ENCODE measurements around the gene DCDC2C. TPM values are rescaled to one million over a fixed set of nuclear protein-coding genes. Genes with fewer than 3 reads are reported as not detected.

The DCDC2C gene
- total and polyA plus RNA-seq, 2 experiments from 2014 or later = not detected

- Histone ChIP-seq H2AFZ (no peak overlapping the region), H4K20me1 (ENCODE audit: insufficient read depth, poor library complexity, severe bottlenecking) (no peaks in the 10 kb centered on the region), H3K36me3 (replicated peaks; ENCODE audit: insufficient read depth, low read depth) (no peaks in the 10 kb centered on the region), H3K79me2 (no peaks in the 10 kb centered on the region), H3K27me3 (no peaks in the 10 kb centered on the region), H3K4me3 (no peak overlapping the region), H3K4me1 (ENCODE audit: insufficient read depth) (no peaks in the 10 kb centered on the region), H3K27ac (no peak overlapping the region), H3K9me3 (ENCODE audit: low read depth) (no peaks in the 10 kb centered on the region), H3K4me2 (no peak overlapping the region), H3K9me2 (replicated peaks; ENCODE audit: insufficient read depth) (no peaks in the 10 kb centered on the region)
- 91% methylated on average over 6 of the region's 6 CpGs for WGBS (ENCODE audit: low lambda C conversion rate, missing lambda C conversion rate)
- no peak for TF ChIP-seq EZH2phosphoT487 (IDR thresholded peaks at IDR 0.05; ENCODE audit: low read depth, severe bottlenecking, unreplicated experiment)
- DNase-seq (ENCODE audit: low spot score) = no peak
Measured at GRCh38 chr2:3682811-3683210, 20.6 kb upstream of the DCDC2C start.

DNA sequence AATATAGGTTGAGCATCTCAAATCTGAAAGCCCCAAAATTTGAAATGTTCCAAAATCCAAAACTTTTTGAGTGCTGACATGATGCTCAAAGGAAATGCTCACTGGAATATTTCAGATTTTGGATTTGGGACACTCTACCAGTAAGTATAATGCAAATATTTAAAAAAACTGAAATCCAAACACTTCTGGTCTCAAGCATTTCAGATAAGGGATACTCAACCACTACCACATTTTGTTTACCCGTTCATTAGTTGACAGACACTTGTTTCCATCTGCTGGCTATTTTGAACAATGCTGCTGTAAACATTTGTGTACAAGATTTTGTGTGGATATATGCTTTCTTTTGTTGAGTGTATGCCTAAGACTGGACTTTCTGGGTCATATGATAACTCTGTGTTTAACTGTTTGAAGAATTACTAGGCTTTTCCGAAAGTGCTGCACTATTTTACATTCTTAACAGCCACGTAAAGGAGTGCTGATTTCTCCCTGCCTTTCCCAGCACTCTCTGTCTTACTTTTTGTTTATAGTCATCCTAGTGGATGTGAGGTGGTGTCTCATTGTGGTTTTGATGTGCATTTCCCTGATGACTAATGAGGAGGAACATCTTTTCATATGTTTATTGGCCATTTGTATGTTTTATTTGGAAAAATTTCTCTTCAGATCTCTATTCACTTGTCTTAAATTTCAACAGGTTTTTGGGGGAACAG, 19.5 kb upstream of the DCDC2C start:
- TF ChIP-seq EZH2 (IDR thresholded peaks at IDR 0.05; ENCODE audit: borderline replicate concordance) (no peak), CTCF (IDR thresholded peaks at IDR 0.05; ENCODE audit: poor library complexity) (no peak), EZH2phosphoT487 (IDR thresholded peaks at IDR 0.05; ENCODE audit: low read depth, severe bottlenecking, unreplicated experiment) (no peak)
- DNase-seq (ENCODE audit: low spot score) = no peak
- Histone ChIP-seq H3K27me3 (no peaks in the 10 kb centered on the region), H3K9me3 (ENCODE audit: low read depth) (no peaks in the 10 kb centered on the region), H3K36me3 (replicated peaks; ENCODE audit: insufficient read depth, low read depth) (no peaks in the 10 kb centered on the region), H2AFZ (no peak overlapping the region), H3K4me1 (ENCODE audit: insufficient read depth) (no peaks in the 10 kb centered on the region), H3K4me3 (no peak overlapping the region), H3K4me2 (no peak overlapping the region), H3K9me2 (replicated peaks; ENCODE audit: insufficient read depth) (no peaks in the 10 kb centered on the region), H3K27ac (no peak overlapping the region), H3K79me2 (no peaks in the 10 kb centered on the region), H4K20me1 (ENCODE audit: insufficient read depth, poor library complexity, severe bottlenecking) (no peaks in the 10 kb centered on the region)
- WGBS (ENCODE audit: low lambda C conversion rate, missing lambda C conversion rate) = 52% methylated on average over 3 of the region's 3 CpGs

- H3K27me3 ChIP-seq = no peaks in the 10 kb centered on the region
- H3K9me2 ChIP-seq (replicated peaks; ENCODE audit: insufficient read depth) = no peaks in the 10 kb centered on the region
- no peak overlapping the region for H3K27ac ChIP-seq
- no peaks in the 10 kb centered on the region for H3K79me2 ChIP-seq
- H3K36me3 ChIP-seq (replicated peaks; ENCODE audit: insufficient read depth, low read depth) = no peaks in the 10 kb centered on the region
- no peak overlapping the region for H3K4me2 ChIP-seq
- DNase-seq (ENCODE audit: low spot score) = no peak
- no peak overlapping the region for H3K4me3 ChIP-seq
- H2AFZ ChIP-seq = no peak overlapping the region
- H3K4me1 ChIP-seq (ENCODE audit: insufficient read depth) = no peaks in the 10 kb centered on the region
- no peaks in the 10 kb centered on the region for H4K20me1 ChIP-seq (ENCODE audit: insufficient read depth, poor library complexity, severe bottlenecking)
- TF ChIP-seq CTCF (IDR thresholded peaks at IDR 0.05; ENCODE audit: poor library complexity) (no peak), EZH2phosphoT487 (IDR thresholded peaks at IDR 0.05; ENCODE audit: low read depth, severe bottlenecking, unreplicated experiment) (no peak), EZH2 (IDR thresholded peaks at IDR 0.05; ENCODE audit: borderline replicate concordance) (no peak)
- H3K9me3 ChIP-seq (ENCODE audit: low read depth) = no peaks in the 10 kb centered on the region
Measured at GRCh38 chr2:3689998-3690748, 13.2 kb upstream of the DCDC2C start.

- Histone ChIP-seq H3K36me3 (replicated peaks; ENCODE audit: insufficient read depth, low read depth) (no peaks in the 10 kb centered on the region), H3K4me3 (no peak overlapping the region), H3K9me2 (replicated peaks; ENCODE audit: insufficient read depth) (no peaks in the 10 kb centered on the region), H3K27me3 (no peaks in the 10 kb centered on the region), H3K9me3 (ENCODE audit: low read depth) (no peaks in the 10 kb centered on the region), H3K4me2 (no peak overlapping the region), H3K4me1 (ENCODE audit: insufficient read depth) (no peaks in the 10 kb centered on the region), H4K20me1 (ENCODE audit: insufficient read depth, poor library complexity, severe bottlenecking) (no peaks in the 10 kb centered on the region), H2AFZ (no peak overlapping the region), H3K79me2 (no peaks in the 10 kb centered on the region), H3K27ac (no peak overlapping the region)
- TF ChIP-seq EZH2 (IDR thresholded peaks at IDR 0.05; ENCODE audit: borderline replicate concordance) (no peak), CTCF (IDR thresholded peaks at IDR 0.05; ENCODE audit: poor library complexity) (peak; percentile 43), EZH2phosphoT487 (IDR thresholded peaks at IDR 0.05; ENCODE audit: low read depth, severe bottlenecking, unreplicated experiment) (no peak)
- no peak for DNase-seq (ENCODE audit: low spot score)
Measured at GRCh38 chr2:3692375-3692774, 11.0 kb upstream of the DCDC2C start.
